ENCODE measurements around the gene NTHL1. TPM values are rescaled to one million over a fixed set of nuclear protein-coding genes. Genes with fewer than 3 reads are reported as not detected.
A peak's percentile ranks its signal among the peaks of the same experiment; 100 is the strongest.

Gene NTHL1
- total RNA-seq, 2 experiments from 2014 or later = 34.3 to 37.5 TPM

- H3K27ac Mint-ChIP-seq = no peak overlapping the region
- H3K27me3 Mint-ChIP-seq = no peaks in the 10 kb centered on the region
- peaks cover 11% of the 10 kb centered on the region for H3K4me1 Mint-ChIP-seq
- peaks cover 6% of the 10 kb centered on the region for H3K36me3 Mint-ChIP-seq
- CTCF ChIA-PET = no interaction called here
- no peak overlapping the region for H3K4me3 Mint-ChIP-seq
- DNase-seq (no peak), ATAC-seq (no peak)
- no peaks in the 10 kb centered on the region for H3K9me3 Mint-ChIP-seq (ENCODE audit: low read depth)
Measured at GRCh38 chr16:2053211-2053610, 5.6 kb upstream of the NTHL1 start.

- CTCF ChIA-PET = interaction anchor here (0.7 to 2.7 kb wide), 14 partner anchors 9 to 379 kb away, joined by 3 to 22 read pairs (median 4); partner anchors contain the start of genes ABCA3, PKD1 and TRAF7
- Mint-ChIP-seq H3K27ac (peak overlapping the region; percentile 77), H3K36me3 (peaks cover 6% of the 10 kb centered on the region), H3K27me3 (no peaks in the 10 kb centered on the region), H3K4me1 (peaks cover 21% of the 10 kb centered on the region), H3K9me3 (ENCODE audit: low read depth) (no peaks in the 10 kb centered on the region), H3K4me3 (peak overlapping the region; percentile 89)
- ATAC-seq = peak; percentile 22
- peak; percentile 45 for DNase-seq
Measured at GRCh38 chr16:2048116-2048543, 496 bp upstream of the NTHL1 start.

GRCh38 chr16:2046893-2047329 lies 723 bp downstream of the NTHL1 start:
- Mint-ChIP-seq H3K9me3 (ENCODE audit: low read depth) (no peaks in the 10 kb centered on the region), H3K36me3 (peaks cover 6% of the 10 kb centered on the region), H3K27me3 (no peaks in the 10 kb centered on the region), H3K4me3 (peak overlapping the region; percentile 89), H3K4me1 (peaks cover 21% of the 10 kb centered on the region), H3K27ac (peak overlapping the region; percentile 85)
- DNase-seq (no peak), ATAC-seq (no peak)
- CTCF ChIA-PET = interaction anchor here (0.7 to 2.7 kb wide), 6 partner anchors 24 to 293 kb away, joined by 3 to 22 read pairs (median 7); partner anchors contain the start of gene ABCA3

- DNase-seq (no peak), ATAC-seq (no peak)
- Mint-ChIP-seq H3K27me3 (no peaks in the 10 kb centered on the region), H3K27ac (no peak overlapping the region), H3K4me3 (peak overlapping the region; percentile 89), H3K9me3 (ENCODE audit: low read depth) (no peaks in the 10 kb centered on the region), H3K36me3 (peaks cover 5% of the 10 kb centered on the region), H3K4me1 (peaks cover 21% of the 10 kb centered on the region)
- CTCF ChIA-PET = interaction anchor here (0.7 to 2.7 kb wide), 5 partner anchors 24 to 107 kb away, joined by 3 to 22 read pairs (median 8); no protein-coding TSS in a partner anchor
Measured at GRCh38 chr16:2045965-2046892, 1.4 kb downstream of the NTHL1 start.

GRCh38 chr16:2044541-2044940 lies 3.1 kb downstream of the NTHL1 start:
- CTCF ChIA-PET = no interaction called here
- Mint-ChIP-seq H3K27ac (no peak overlapping the region), H3K4me3 (no peak overlapping the region), H3K4me1 (peaks cover 21% of the 10 kb centered on the region), H3K36me3 (no peaks in the 10 kb centered on the region), H3K9me3 (ENCODE audit: low read depth) (no peaks in the 10 kb centered on the region), H3K27me3 (no peaks in the 10 kb centered on the region)
- DNase-seq (no peak), ATAC-seq (no peak)

- no peaks in the 10 kb centered on the region for H3K27me3 Mint-ChIP-seq
- H3K27ac Mint-ChIP-seq = no peak overlapping the region
- DNase-seq (no peak), ATAC-seq (no peak)
- no peaks in the 10 kb centered on the region for H3K36me3 Mint-ChIP-seq
- CTCF ChIA-PET = no interaction called here
- H3K4me1 Mint-ChIP-seq = peaks cover 15% of the 10 kb centered on the region
- no peak overlapping the region for H3K4me3 Mint-ChIP-seq
- H3K9me3 Mint-ChIP-seq (ENCODE audit: low read depth) = no peaks in the 10 kb centered on the region
Measured at GRCh38 chr16:2043667-2044451, 3.8 kb downstream of the NTHL1 start.

GRCh38 chr16:2042986-2043666 lies 4.5 kb downstream of the NTHL1 start:
- no peak overlapping the region for H3K4me3 Mint-ChIP-seq
- H3K27me3 Mint-ChIP-seq = no peaks in the 10 kb centered on the region
- no peak for ATAC-seq
- no peaks in the 10 kb centered on the region for H3K36me3 Mint-ChIP-seq
- DNase-seq = no peak
- H3K27ac Mint-ChIP-seq = no peak overlapping the region
- H3K4me1 Mint-ChIP-seq = peaks cover 10% of the 10 kb centered on the region
- CTCF ChIA-PET = no interaction called here
- H3K9me3 Mint-ChIP-seq (ENCODE audit: low read depth) = no peaks in the 10 kb centered on the region

GRCh38 chr16:2042171-2042985 lies 5.3 kb downstream of the NTHL1 start:
- no peak overlapping the region for H3K27ac Mint-ChIP-seq
- no peak overlapping the region for H3K4me3 Mint-ChIP-seq
- H3K4me1 Mint-ChIP-seq = peaks cover 10% of the 10 kb centered on the region
- H3K9me3 Mint-ChIP-seq (ENCODE audit: low read depth) = no peaks in the 10 kb centered on the region
- no peak for DNase-seq
- no peak for ATAC-seq
- CTCF ChIA-PET = interaction anchor here (0.9 kb wide), 1 partner anchor 20 kb away, joined by 3 read pairs; no protein-coding TSS in a partner anchor
- no peaks in the 10 kb centered on the region for H3K27me3 Mint-ChIP-seq
- H3K36me3 Mint-ChIP-seq = no peaks in the 10 kb centered on the region

- Mint-ChIP-seq H3K27ac (no peak overlapping the region), H3K4me1 (peaks cover 1% of the 10 kb centered on the region), H3K4me3 (no peak overlapping the region), H3K36me3 (no peaks in the 10 kb centered on the region), H3K9me3 (ENCODE audit: low read depth) (no peaks in the 10 kb centered on the region), H3K27me3 (no peaks in the 10 kb centered on the region)
- CTCF ChIA-PET = interaction anchor here (0.9 to 1.4 kb wide), 2 partner anchors 18 to 99 kb away, joined by 3 to 4 read pairs; no protein-coding TSS in a partner anchor
- DNase-seq (no peak), ATAC-seq (no peak)
Measured at GRCh38 chr16:2040787-2041522, 6.7 kb downstream of the NTHL1 start.

- no peak for ATAC-seq
- H3K27ac Mint-ChIP-seq = no peak overlapping the region
- no peaks in the 10 kb centered on the region for H3K36me3 Mint-ChIP-seq
- no peaks in the 10 kb centered on the region for H3K9me3 Mint-ChIP-seq (ENCODE audit: low read depth)
- CTCF ChIA-PET = interaction anchor here (0.7 to 1.4 kb wide), 2 partner anchors 13 to 100 kb away, joined by 3 to 4 read pairs; no protein-coding TSS in a partner anchor
- H3K27me3 Mint-ChIP-seq = no peaks in the 10 kb centered on the region
- no peak overlapping the region for H3K4me3 Mint-ChIP-seq
- no peaks in the 10 kb centered on the region for H3K4me1 Mint-ChIP-seq
- no peak for DNase-seq
Measured at GRCh38 chr16:2040041-2040786, 7.4 kb downstream of the NTHL1 start.

GRCh38 chr16:2039274-2040031 lies 8.2 kb downstream of the NTHL1 start:
- CTCF ChIA-PET = interaction anchor here (0.7 to 1.0 kb wide), 2 partner anchors 12 to 101 kb away, joined by 3 read pairs; no protein-coding TSS in a partner anchor
- Mint-ChIP-seq H3K9me3 (ENCODE audit: low read depth) (no peaks in the 10 kb centered on the region), H3K27me3 (no peaks in the 10 kb centered on the region), H3K4me3 (no peak overlapping the region), H3K4me1 (no peaks in the 10 kb centered on the region), H3K27ac (no peak overlapping the region), H3K36me3 (no peaks in the 10 kb centered on the region)
- DNase-seq = no peak
- no peak for ATAC-seq
